Nephron progenitor cell (in vitro differentiated cells): ENCODE measurements around the gene KCTD1.

ENCODE experiments used
- DNase-seq: peaks from one replicate; pipeline ENCODE4 v3.0.0; 2021
- H3K27ac Mint-ChIP-seq: 2 replicates; pipeline ENCODE4 v1.8.0; 2021; ENCODE audit warnings: mild to moderate bottlenecking, moderate library complexity, mixed read lengths
- H3K27me3 Mint-ChIP-seq: 2 replicates; pipeline ENCODE4 v1.8.0; 2021; ENCODE audit warnings: mild to moderate bottlenecking, low read depth, mixed read lengths; ENCODE audit not compliant: poor library complexity
- H3K36me3 Mint-ChIP-seq: 2 replicates; pipeline ENCODE4 v1.8.0; 2021; ENCODE audit warnings: low read depth, mixed read lengths
- H3K4me1 Mint-ChIP-seq: 2 replicates; pipeline ENCODE4 v1.8.0; 2021; ENCODE audit warnings: mixed read lengths
- H3K4me3 Mint-ChIP-seq: 2 replicates; pipeline ENCODE4 v1.8.0; 2021; ENCODE audit warnings: mild to moderate bottlenecking, moderate library complexity, mixed read lengths
- H3K9me3 Mint-ChIP-seq: 2 replicates; pipeline ENCODE4 v1.8.0; 2021; ENCODE audit warnings: mild to moderate bottlenecking, moderate library complexity, mixed read lengths
- CTCF ChIP-seq: fragments of 200-600 bp; sonication (generic); IDR thresholded peaks from 2 replicates; pipeline ENCODE4 v1.5.0; 2021; ENCODE audit warnings: antibody characterized with exemption

Gene KCTD1

GRCh38 chr18:26460449-26461091 is 87.8 kb downstream of the KCTD1 start:
- TF ChIP-seq CTCF: no peak
- H3K27me3 Mint-ChIP-seq: peaks cover 12% of the 10 kb centered on the region

GRCh38 chr18:26459884-26460283 is 88.5 kb downstream of the KCTD1 start:
- H3K4me1 Mint-ChIP-seq: peaks cover 39% of the 10 kb centered on the region
- H3K27ac Mint-ChIP-seq: no peak overlapping the region
- peaks cover 89% of the 10 kb centered on the region for H3K36me3 Mint-ChIP-seq
- peaks cover 12% of the 10 kb centered on the region for H3K27me3 Mint-ChIP-seq
- no peaks in the 10 kb centered on the region for H3K9me3 Mint-ChIP-seq
- no peak overlapping the region for H3K4me3 Mint-ChIP-seq
- no peak for DNase-seq
- TF ChIP-seq CTCF: no peak

More at GRCh38 chr18:26460449-26461091, 87.8 kb downstream of the KCTD1 start:
- no peak for DNase-seq
- H3K27ac Mint-ChIP-seq: no peak overlapping the region
- no peak overlapping the region for H3K4me3 Mint-ChIP-seq
- no peaks in the 10 kb centered on the region for H3K9me3 Mint-ChIP-seq
- H3K4me1 Mint-ChIP-seq: peaks cover 38% of the 10 kb centered on the region
- peaks cover 87% of the 10 kb centered on the region for H3K36me3 Mint-ChIP-seq

- Mint-ChIP-seq H3K36me3 (peaks cover 89% of the 10 kb centered on the region), H3K27me3 (peaks cover 9% of the 10 kb centered on the region), H3K4me1 (peaks cover 42% of the 10 kb centered on the region), H3K27ac (peak overlapping the region; percentile 85), H3K9me3 (no peaks in the 10 kb centered on the region), H3K4me3 (no peak overlapping the region)
- no peak for TF ChIP-seq CTCF
- DNase-seq: no peak
Measured at GRCh38 chr18:26459340-26459739, 89.0 kb downstream of the KCTD1 start.

- H3K4me3 Mint-ChIP-seq: no peak overlapping the region
- no peaks in the 10 kb centered on the region for H3K9me3 Mint-ChIP-seq
- H3K4me1 Mint-ChIP-seq: peaks cover 49% of the 10 kb centered on the region
- peaks cover 89% of the 10 kb centered on the region for H3K36me3 Mint-ChIP-seq
- peak overlapping the region; percentile 85 for H3K27ac Mint-ChIP-seq
- no peak for DNase-seq
- peaks cover 9% of the 10 kb centered on the region for H3K27me3 Mint-ChIP-seq
- TF ChIP-seq CTCF: no peak
Measured at GRCh38 chr18:26458526-26459232, 89.7 kb downstream of the KCTD1 start.

GRCh38 chr18:26457611-26458353 is 90.6 kb downstream of the KCTD1 start:
- no peaks in the 10 kb centered on the region for H3K9me3 Mint-ChIP-seq
- peaks cover 91% of the 10 kb centered on the region for H3K36me3 Mint-ChIP-seq
- H3K27me3 Mint-ChIP-seq: peaks cover 9% of the 10 kb centered on the region
- DNase-seq: peak; percentile 42
- peak; percentile 51 for TF ChIP-seq CTCF
- peaks cover 54% of the 10 kb centered on the region for H3K4me1 Mint-ChIP-seq
- peak overlapping the region; percentile 85 for H3K27ac Mint-ChIP-seq
- no peak overlapping the region for H3K4me3 Mint-ChIP-seq
